ENCODE data around the gene TBC1D22B.
"Not testable (repeated sequence)": the region's sequence is repeated elsewhere in the genome, so short reads cannot be mapped to it uniquely, and the experiment has no call there.

TBC1D22B gene

DNA sequence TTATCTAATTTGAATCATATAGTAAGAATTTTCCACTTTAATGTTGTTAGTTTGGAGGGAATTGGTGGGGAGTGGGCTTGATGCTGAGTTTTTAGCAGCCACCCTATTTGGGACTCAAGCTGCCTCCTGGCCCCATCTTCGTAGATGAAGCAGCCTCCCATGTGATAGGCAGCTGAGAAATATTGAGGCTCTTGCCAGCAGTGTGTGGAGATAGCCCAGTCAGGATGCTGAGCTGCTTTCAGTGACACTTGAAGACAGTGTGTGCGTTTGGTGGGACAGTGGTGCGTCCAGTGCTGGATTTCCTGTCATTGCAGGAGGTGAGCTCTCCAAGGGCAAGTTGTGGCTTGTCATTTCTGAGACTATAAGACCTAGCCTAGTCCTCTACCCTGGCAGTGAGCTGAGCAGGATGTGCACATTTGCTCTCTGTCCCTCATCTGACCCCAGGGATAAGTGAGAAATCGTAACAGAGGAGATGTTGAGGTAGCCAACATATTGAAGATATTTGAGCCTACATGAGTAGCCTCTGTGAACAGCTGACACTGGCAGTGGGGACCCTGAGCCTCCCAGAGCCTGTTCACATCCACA, 48.4 kb downstream of the TBC1D22B start:
- DNase-seq: no peak

DNA sequence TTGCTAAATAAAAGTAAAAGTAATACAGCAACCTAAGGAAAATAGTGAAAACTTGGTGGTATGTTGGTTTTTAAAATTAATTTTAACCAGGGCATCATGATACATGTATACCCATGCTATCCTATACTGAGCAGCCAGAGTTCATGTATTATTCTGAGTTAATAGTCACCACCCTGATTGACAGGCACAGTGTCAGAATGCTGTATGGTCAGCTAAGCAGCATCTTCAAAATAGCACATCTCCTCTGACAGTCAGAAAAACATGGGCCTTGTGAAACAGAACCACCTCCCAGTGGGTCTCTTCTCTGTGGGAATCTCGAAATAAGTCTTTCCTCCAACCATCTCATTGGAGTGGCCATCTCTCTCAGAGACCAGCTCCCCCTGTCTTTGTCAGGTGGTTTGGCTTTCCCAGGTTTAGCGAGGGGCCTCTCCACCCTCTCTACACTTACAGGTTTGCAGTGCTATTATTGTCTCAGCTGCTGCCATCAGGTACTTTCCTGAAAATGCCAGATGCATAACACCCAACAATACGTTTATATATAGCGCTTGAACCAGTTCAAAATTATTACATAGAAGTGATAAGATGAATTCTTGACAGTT, 49.2 kb downstream of the TBC1D22B start:
- DNase-seq: no peak

DNA sequence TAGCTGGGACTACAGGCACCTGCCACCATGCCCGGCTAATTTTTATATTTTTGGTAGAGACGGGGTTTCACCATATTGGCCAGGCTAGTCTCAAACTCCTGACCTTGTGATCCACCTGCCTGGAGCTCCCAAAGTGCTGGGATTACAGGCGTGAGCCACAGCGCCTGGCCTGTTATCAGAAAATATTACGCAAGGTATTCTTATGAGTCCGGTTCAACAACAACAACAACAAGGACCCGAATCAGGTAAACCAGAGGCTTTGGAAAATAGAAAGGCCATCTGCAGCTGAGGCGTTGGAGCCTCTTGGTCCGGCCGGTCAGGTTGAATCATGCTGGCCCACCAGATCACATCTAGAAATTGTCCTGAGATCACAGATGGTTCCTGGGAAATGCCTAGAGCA, 49.9 kb downstream of the TBC1D22B start:
- DNase-seq: not testable (repeated sequence)

GRCh38 chr6:37308069-37308815, 50.7 kb downstream of the TBC1D22B start:
- DNase-seq: peak; percentile 93

GRCh38 chr6:37309046-37309445, 51.5 kb downstream of the TBC1D22B start:
- DNase-seq: no peak

DNA sequence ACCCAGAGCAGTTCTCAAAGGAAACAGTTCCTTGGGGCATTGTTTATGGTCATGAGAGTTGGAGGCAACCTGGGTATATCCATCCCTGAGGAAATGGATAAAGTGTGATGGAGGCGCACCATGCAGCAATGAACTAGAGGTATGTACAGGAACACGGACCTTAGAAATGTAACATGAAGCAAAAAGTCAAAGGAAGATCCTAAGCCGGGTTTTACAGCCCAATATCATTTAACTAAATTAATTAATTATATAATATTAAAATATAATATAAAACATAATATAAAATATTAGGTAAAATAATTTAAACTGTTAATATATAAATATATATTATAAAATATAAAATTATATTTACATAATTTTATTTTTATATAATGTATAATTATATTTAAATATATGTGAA, 52.1 kb downstream of the TBC1D22B start:
- DNase-seq: no peak

DNA sequence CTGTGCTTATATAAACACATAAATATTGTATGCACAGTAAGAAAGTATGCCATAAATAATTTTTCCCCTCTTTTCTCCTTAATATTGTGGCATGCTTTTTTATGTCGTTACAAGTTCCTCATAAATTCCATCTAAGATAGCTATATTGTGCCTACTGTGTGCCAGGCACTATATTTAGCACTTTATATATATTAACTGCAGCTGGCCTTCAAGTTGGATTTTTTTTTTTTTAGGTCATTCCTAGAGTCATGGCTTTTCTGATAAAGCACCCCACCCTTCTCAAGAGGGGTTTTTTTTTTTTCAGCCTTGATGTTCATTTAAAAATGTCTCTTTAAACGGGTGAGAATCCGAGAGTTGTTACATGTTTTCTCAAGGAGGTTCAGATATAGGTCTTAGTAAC, 53.4 kb downstream of the TBC1D22B start:
- DNase-seq: no peak

DNA sequence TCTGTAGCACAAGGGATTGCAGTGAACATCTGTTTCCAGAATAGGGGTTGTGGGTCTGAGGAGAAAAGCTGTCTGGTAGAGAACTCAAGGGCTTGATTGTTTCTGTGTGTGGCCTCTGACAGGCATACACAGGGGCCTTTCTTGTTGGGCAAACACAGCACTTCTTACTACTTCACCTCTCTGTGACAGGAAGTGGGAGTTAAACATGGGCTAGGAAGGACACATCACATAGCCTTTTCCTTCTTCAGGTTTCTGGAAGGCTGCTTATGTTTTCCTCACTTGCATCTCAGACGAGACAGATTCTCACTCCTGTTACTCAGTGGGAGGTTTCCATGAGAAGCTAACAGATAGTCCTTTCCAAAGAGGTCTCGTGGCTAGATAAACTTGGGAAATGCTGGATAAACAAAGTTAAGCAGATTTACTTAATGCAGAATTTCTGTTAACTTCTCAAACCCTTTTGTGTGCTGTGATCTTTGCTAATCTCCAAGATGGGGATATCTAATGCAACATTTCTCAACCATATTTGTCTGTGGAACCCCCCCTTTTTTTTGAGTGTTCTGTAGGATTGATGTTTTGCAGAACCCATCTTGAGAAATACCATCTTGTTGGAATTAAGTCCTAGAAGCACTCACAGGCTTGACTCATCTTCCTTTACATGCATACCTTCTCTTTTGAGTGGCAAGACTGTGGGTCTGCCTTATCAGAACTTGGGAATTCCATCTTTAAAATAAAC, 54.3 kb downstream of the TBC1D22B start:
- DNase-seq: no peak

GRCh38 chr6:37313723-37314486, 56.3 kb downstream of the TBC1D22B start:
- no peak for DNase-seq

- peak; percentile 7 for DNase-seq
Measured at GRCh38 chr6:37314487-37315156, 57.0 kb downstream of the TBC1D22B start.

DNA sequence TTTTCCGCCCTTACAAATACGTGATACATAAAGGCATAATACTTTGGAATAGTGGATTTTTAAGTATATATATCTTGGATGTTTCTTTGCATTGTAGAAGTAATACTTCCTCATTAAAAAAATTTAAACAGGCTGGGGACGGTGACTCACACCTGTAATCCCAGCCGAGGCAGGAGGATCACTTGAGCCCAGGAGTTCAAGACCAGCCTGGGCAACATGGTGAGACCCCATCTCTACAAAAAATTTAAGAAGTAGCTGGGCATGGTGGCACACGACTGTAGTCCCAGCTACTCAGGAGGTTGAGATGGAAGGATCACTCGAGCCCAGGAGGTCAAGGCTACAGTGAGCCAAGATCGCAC, 57.6 kb downstream of the TBC1D22B start:
- DNase-seq: no peak

- peak; percentile 93 for DNase-seq
Measured at GRCh38 chr6:37316071-37316470, 58.5 kb downstream of the TBC1D22B start.

GRCh38 chr6:37317312-37318038, 59.9 kb downstream of the TBC1D22B start:
- no peak for DNase-seq

DNA sequence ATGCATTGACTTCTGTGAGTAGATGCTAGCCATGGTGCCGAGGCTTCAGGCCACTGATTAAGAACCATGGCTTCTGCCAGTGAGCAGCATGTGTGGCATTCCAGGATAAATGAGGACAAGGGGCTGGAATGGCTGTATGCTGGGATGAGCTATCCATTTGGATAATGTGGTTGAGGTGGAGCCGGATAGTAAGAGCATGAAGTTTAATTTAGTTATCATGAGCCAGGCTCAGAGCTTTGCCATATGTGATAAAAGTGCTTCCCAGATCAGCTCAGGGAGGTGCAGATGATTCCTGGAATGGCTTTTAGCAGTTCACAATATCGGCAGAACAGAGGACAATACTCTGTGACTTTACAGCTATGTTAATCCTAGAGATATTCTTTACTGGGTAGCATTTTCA, 61.6 kb downstream of the TBC1D22B start:
- peak; percentile 85 for DNase-seq

- DNase-seq: no peak
Measured at GRCh38 chr6:37319856-37320480, 62.4 kb downstream of the TBC1D22B start.

- peak; percentile 29 for DNase-seq
Measured at GRCh38 chr6:37320646-37321045, 63.1 kb downstream of the TBC1D22B start.

DNA sequence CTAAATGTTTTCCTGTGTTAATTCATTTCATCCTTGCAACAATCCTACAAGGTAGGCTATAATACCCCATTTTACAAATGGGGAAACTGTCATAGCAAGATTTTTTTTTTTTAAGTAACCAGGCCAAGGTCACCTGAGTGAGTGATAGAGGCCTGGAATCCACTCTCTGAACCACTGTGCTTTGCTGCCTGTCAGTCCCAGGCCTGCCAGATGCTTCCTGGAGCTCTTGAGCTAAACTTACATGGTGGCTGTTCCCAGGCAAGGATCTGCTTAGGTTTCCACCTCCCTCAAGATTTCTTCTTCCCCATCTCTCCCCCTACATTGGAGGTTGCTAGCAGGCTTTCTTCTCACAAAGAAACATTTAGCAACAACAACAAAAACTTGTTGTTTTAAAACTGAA, 63.5 kb downstream of the TBC1D22B start:
- DNase-seq: no peak

- DNase-seq: no peak
Measured at GRCh38 chr6:37321516-37322415, 64.2 kb downstream of the TBC1D22B start.

- peak; percentile 89 for DNase-seq
Measured at GRCh38 chr6:37323580-37323979, 66.0 kb downstream of the TBC1D22B start.
